ENCODE measurements around the gene PSMB11. TPM values are rescaled to one million over a fixed set of nuclear protein-coding genes. Genes with fewer than 3 reads are reported as not detected.
"Not testable (repeated sequence)": the region's sequence is repeated elsewhere in the genome, so short reads cannot be mapped to it uniquely, and the experiment has no call there.

PSMB11 gene
- total and polyA plus RNA-seq, 4 experiments from 2014 or later = not detected

GRCh38 chr14:22998329-22999012 lies 43.5 kb upstream of the PSMB11 start:
- H3K27ac ChIP-seq (ENCODE audit: low read depth, low read length) = no peak overlapping the region
- H3K4me1 ChIP-seq (ENCODE audit: insufficient read depth, low read length) = no peaks in the 10 kb centered on the region
- Mint-ChIP-seq H3K36me3 (peaks cover 0 to 3% of the 10 kb centered on the region in 2 donors), H3K4me3 (no peak overlapping the region), H3K9me3 (no peaks in the 10 kb centered on the region), H3K27me3 (no peaks in the 10 kb centered on the region), H3K4me1 (no peaks in the 10 kb centered on the region), H3K27ac (no peak overlapping the region)
- H3K9me3 ChIP-seq (ENCODE audit: control insufficient read depth in 1 of 2, low read length in 2 of 2) = no peaks in the 10 kb centered on the region
- no peaks in the 10 kb centered on the region for H3K27me3 ChIP-seq (ENCODE audit: insufficient read depth, low read length)
- intact Hi-C loops (cut with micrococcal nuclease) = no loop called here
- no peak for DNase-seq
- ChIA-PET CTCF (ENCODE audit: partially characterized antibody) (interaction anchor here (1.5 to 38.6 kb wide), 2 partner anchors 12 to 62 kb away, joined by 7 to 1070 read pairs; partner anchors contain the start of gene CDH24), POLR2A (ENCODE audit: partially characterized antibody) (interaction anchor here (1.0 kb wide), 1 partner anchor 9 kb away, joined by 6 read pairs; no protein-coding TSS in a partner anchor)
- no peak overlapping the region for H3K4me3 ChIP-seq (ENCODE audit: low read length in 2 of 2)
- no peaks in the 10 kb centered on the region for H3K36me3 ChIP-seq (ENCODE audit: insufficient read depth, low read length)

GRCh38 chr14:23000860-23001259 lies 41.2 kb upstream of the PSMB11 start:
- H3K9me3 ChIP-seq (ENCODE audit: control insufficient read depth in 1 of 2, low read length in 2 of 2) = no peaks in the 10 kb centered on the region
- no peak overlapping the region for H3K4me3 ChIP-seq (ENCODE audit: low read length in 2 of 2)
- CTCF ChIA-PET (ENCODE audit: partially characterized antibody) = interaction anchor here (0.7 to 4.1 kb wide), 5 partner anchors 9 to 68 kb away, joined by 3 to 21 read pairs (median 4); no protein-coding TSS in a partner anchor
- H3K27ac Mint-ChIP-seq = no peak overlapping the region
- no peaks in the 10 kb centered on the region for H3K27me3 Mint-ChIP-seq
- no peak for DNase-seq
- H3K9me3 Mint-ChIP-seq = no peaks in the 10 kb centered on the region
- no peaks in the 10 kb centered on the region for H3K36me3 Mint-ChIP-seq
- H3K4me3 Mint-ChIP-seq = no peak overlapping the region
- H3K27ac ChIP-seq (ENCODE audit: low read depth, low read length) = no peak overlapping the region
- peaks cover 0 to 6% (median 3%) of the 10 kb centered on the region in 4 donors for H3K4me1 Mint-ChIP-seq
- H3K36me3 ChIP-seq (ENCODE audit: insufficient read depth, low read length) = no peaks in the 10 kb centered on the region
- no peaks in the 10 kb centered on the region for H3K27me3 ChIP-seq (ENCODE audit: insufficient read depth, low read length)
- intact Hi-C loops (cut with micrococcal nuclease) = no loop called here
- peaks cover 2% of the 10 kb centered on the region for H3K4me1 ChIP-seq (ENCODE audit: insufficient read depth, low read length)
- POLR2A ChIA-PET (ENCODE audit: partially characterized antibody) = no interaction called here

GRCh38 chr14:23002592-23002991 lies 39.4 kb upstream of the PSMB11 start:
- no peaks in the 10 kb centered on the region for H3K27me3 Mint-ChIP-seq
- H3K27ac Mint-ChIP-seq = no peak overlapping the region
- H3K27me3 ChIP-seq (ENCODE audit: insufficient read depth, low read length) = no peaks in the 10 kb centered on the region
- no peaks in the 10 kb centered on the region for H3K9me3 ChIP-seq (ENCODE audit: control insufficient read depth in 1 of 2, low read length in 2 of 2)
- ChIA-PET CTCF (ENCODE audit: partially characterized antibody) (interaction anchor here (1.1 to 4.1 kb wide), 4 partner anchors 16 to 73 kb away, joined by 3 to 21 read pairs (median 4); no protein-coding TSS in a partner anchor), POLR2A (ENCODE audit: partially characterized antibody) (interaction anchor here (0.7 kb wide), 1 partner anchor 129 kb away, joined by 3 read pairs; no protein-coding TSS in a partner anchor)
- no peak overlapping the region for H3K27ac ChIP-seq (ENCODE audit: low read depth, low read length)
- intact Hi-C loops (cut with micrococcal nuclease) = no loop called here
- H3K4me3 Mint-ChIP-seq = no peak overlapping the region
- H3K4me1 Mint-ChIP-seq = peaks cover 3 to 20% (median 12%) of the 10 kb centered on the region in 4 donors
- no peaks in the 10 kb centered on the region for H3K36me3 ChIP-seq (ENCODE audit: insufficient read depth, low read length)
- H3K9me3 Mint-ChIP-seq = no peaks in the 10 kb centered on the region
- peaks cover 0 to 6% of the 10 kb centered on the region in 2 donors for H3K36me3 Mint-ChIP-seq
- no peak overlapping the region for H3K4me3 ChIP-seq (ENCODE audit: low read length in 2 of 2)
- DNase-seq = no peak
- H3K4me1 ChIP-seq (ENCODE audit: insufficient read depth, low read length) = peaks cover 16% of the 10 kb centered on the region

GRCh38 chr14:23004274-23004673 lies 37.7 kb upstream of the PSMB11 start:
- H3K9me3 ChIP-seq (ENCODE audit: control insufficient read depth in 1 of 2, low read length in 2 of 2); H3K27ac Mint-ChIP-seq; H3K4me3 Mint-ChIP-seq; H3K36me3 ChIP-seq (ENCODE audit: insufficient read depth, low read length); H3K27me3 ChIP-seq (ENCODE audit: insufficient read depth, low read length); H3K4me3 ChIP-seq (ENCODE audit: low read length in 2 of 2); intact Hi-C loops (cut with micrococcal nuclease); H3K9me3 Mint-ChIP-seq; H3K27me3 Mint-ChIP-seq; DNase-seq; H3K27ac ChIP-seq (ENCODE audit: low read depth, low read length); H3K36me3 Mint-ChIP-seq: not testable (repeated sequence)
- peaks cover 9 to 34% (median 23%) of the 10 kb centered on the region in 4 donors for H3K4me1 Mint-ChIP-seq
- CTCF ChIA-PET (ENCODE audit: partially characterized antibody) = interaction anchor here (1.1 to 1.6 kb wide), 3 partner anchors 9 to 55 kb away, joined by 3 to 7 read pairs (median 4); no protein-coding TSS in a partner anchor
- POLR2A ChIA-PET (ENCODE audit: partially characterized antibody) = interaction anchor here (0.5 kb wide), 1 partner anchor 13 kb away, joined by 3 read pairs; no protein-coding TSS in a partner anchor
- peaks cover 28% of the 10 kb centered on the region for H3K4me1 ChIP-seq (ENCODE audit: insufficient read depth, low read length)

DNA sequence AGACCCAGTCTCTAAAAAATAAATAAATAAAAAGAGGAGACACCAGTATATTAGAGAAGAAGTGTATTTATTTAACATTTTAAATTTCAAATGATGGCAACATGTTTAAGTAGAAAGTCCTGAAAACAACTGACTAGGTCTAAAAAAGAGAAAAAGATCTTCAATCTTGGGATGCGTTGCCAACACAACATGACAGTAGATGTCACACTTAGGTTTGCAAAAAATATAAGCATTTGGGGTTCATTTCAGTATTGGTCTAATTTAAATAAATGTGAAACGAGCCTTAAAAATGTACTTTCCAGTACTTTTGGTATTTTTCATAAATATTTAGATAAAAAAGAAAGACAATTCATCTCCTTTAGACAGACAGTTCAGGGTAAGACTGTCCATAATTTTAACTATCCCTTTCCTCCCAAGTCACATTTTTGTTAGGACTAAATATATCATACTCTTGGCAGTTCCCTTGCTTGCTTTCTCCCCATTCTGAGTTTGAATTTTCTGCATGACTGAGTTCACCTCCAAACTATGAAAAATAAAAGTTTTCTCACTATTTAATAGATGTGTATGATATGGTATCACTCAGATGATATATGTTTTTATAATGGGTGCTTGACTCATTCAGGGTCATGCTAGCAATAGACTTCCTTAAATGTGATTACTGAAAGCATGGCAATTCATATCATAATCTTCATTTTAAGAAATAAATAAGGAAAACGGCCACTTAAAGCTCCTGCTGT lies 36.4 kb upstream of the PSMB11 start:
- Mint-ChIP-seq H3K36me3 (peaks cover 0 to 6% of the 10 kb centered on the region in 2 donors), H3K27ac (peak overlapping the region in 2 of 7 donors; percentile 90 to 98), H3K9me3 (no peaks in the 10 kb centered on the region), H3K27me3 (no peaks in the 10 kb centered on the region), H3K4me3 (peak overlapping the region; percentile 51 to 99 (median 96)), H3K4me1 (peaks cover 14 to 47% (median 31%) of the 10 kb centered on the region in 4 donors)
- DNase-seq = no peak
- Histone ChIP-seq H3K4me1 (ENCODE audit: insufficient read depth, low read length) (peaks cover 37% of the 10 kb centered on the region), H3K9me3 (ENCODE audit: control insufficient read depth in 1 of 2, low read length in 2 of 2) (no peaks in the 10 kb centered on the region), H3K27ac (ENCODE audit: low read depth, low read length) (peak overlapping the region; percentile 80), H3K36me3 (ENCODE audit: insufficient read depth, low read length) (no peaks in the 10 kb centered on the region), H3K4me3 (ENCODE audit: low read length in 2 of 2) (no peak overlapping the region), H3K27me3 (ENCODE audit: insufficient read depth, low read length) (no peaks in the 10 kb centered on the region)
- ChIA-PET POLR2A (ENCODE audit: partially characterized antibody) (interaction anchor here (1.1 to 3.5 kb wide), 14 partner anchors 17 to 443 kb away, joined by 3 to 42 read pairs (median 18); partner anchors contain the start of genes AJUBA, CDH24, HAUS4 and PABPN1), CTCF (ENCODE audit: partially characterized antibody) (interaction anchor here (1.0 to 4.0 kb wide), 16 partner anchors 9 to 79 kb away, joined by 3 to 47 read pairs (median 16); partner anchors contain the start of genes CDH24, PRMT5 and PSMB5)
- intact Hi-C loops (cut with micrococcal nuclease) = no loop called here

DNA sequence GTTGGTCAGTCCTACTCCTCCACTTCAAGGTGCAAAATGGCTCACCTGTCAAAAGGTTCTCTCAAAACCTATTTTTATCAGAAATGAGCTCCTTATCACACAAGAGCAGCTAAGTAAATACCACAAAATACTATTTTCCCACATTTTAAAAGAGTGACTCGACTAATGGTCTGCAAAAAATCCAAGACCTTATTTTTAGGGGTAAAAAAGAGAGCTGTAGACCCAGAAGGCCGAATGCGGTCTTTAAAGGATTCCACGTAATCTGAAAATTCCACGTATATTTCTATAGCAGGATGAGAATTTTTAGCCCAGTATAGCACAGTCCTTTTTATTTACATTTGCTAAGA lies 35.9 kb upstream of the PSMB11 start:
- POLR2A ChIA-PET (ENCODE audit: partially characterized antibody) = interaction anchor here (0.9 to 3.5 kb wide), 30 partner anchors 11 to 449 kb away, joined by 3 to 42 read pairs (median 8); partner anchors contain the start of genes ACIN1, AJUBA, C14orf119 and CDH24
- Mint-ChIP-seq H3K36me3 (peaks cover 0 to 6% of the 10 kb centered on the region in 2 donors), H3K9me3 (no peaks in the 10 kb centered on the region), H3K27me3 (no peaks in the 10 kb centered on the region), H3K27ac (peak overlapping the region; percentile 90 to 99 (median 97)), H3K4me3 (peak overlapping the region; percentile 94 to 99 (median 97)), H3K4me1 (peaks cover 14 to 49% (median 32%) of the 10 kb centered on the region in 4 donors)
- CTCF ChIA-PET (ENCODE audit: partially characterized antibody) = interaction anchor here (0.9 to 4.0 kb wide), 19 partner anchors 8 to 418 kb away, joined by 3 to 47 read pairs (median 12); partner anchors contain the start of genes CDH24, PRMT5 and PSMB5
- intact Hi-C loops (cut with micrococcal nuclease) = no loop called here
- Histone ChIP-seq H3K36me3 (ENCODE audit: insufficient read depth, low read length) (no peaks in the 10 kb centered on the region), H3K27ac (ENCODE audit: low read depth, low read length) (peak overlapping the region; percentile 80), H3K9me3 (ENCODE audit: control insufficient read depth in 1 of 2, low read length in 2 of 2) (no peaks in the 10 kb centered on the region), H3K4me1 (ENCODE audit: insufficient read depth, low read length) (peaks cover 37% of the 10 kb centered on the region), H3K27me3 (ENCODE audit: insufficient read depth, low read length) (no peaks in the 10 kb centered on the region), H3K4me3 (ENCODE audit: low read length in 2 of 2) (peak overlapping the region; percentile 96)
- DNase-seq = no peak

Measured in CD4-positive, alpha-beta memory T cell (primary cell).